ENCODE data around the gene KRTAP5-3. TPM values are rescaled to one million over a fixed set of nuclear protein-coding genes. Genes with fewer than 3 reads are reported as not detected.

KRTAP5-3 gene
- total and polyA plus RNA-seq, 2 of the 13 experiments (the other 11 are each of a cell fraction or from before 2014, with no cell fraction given), result not detected

GRCh38 chr11:1570896-1571759, 37.1 kb downstream of the KRTAP5-3 start (continued):
- TF ChIP-seq DMAP1 (CRISPR knock-in tag; IDR thresholded peaks at IDR 0.05), result no peak
- TF ChIP-seq ZNF414 (CRISPR knock-in tag; IDR thresholded peaks at IDR 0.05), result no peak
- TF ChIP-seq HNRNPK (IDR thresholded peaks at IDR 0.05; ENCODE audit: low read depth, low read length, poor library complexity, severe bottlenecking), result peak; percentile 41
- TF ChIP-seq RORA (CRISPR knock-in tag; IDR thresholded peaks at IDR 0.05), result no peak
- no peak for TF ChIP-seq PREB (CRISPR knock-in tag; IDR thresholded peaks at IDR 0.05)
- no peak for TF ChIP-seq GLMP (CRISPR knock-in tag; IDR thresholded peaks at IDR 0.05; ENCODE audit: borderline replicate concordance)
- TF ChIP-seq AHR (CRISPR knock-in tag; IDR thresholded peaks at IDR 0.05), result no peak
- TF ChIP-seq NPAS2 (CRISPR knock-in tag; IDR thresholded peaks at IDR 0.05; ENCODE audit: borderline replicate concordance), result no peak
- no peak for TF ChIP-seq ZBTB20 (CRISPR knock-in tag; IDR thresholded peaks at IDR 0.05; ENCODE audit: borderline replicate concordance, low read depth)
- TF ChIP-seq RELA (CRISPR knock-in tag; IDR thresholded peaks at IDR 0.05), result no peak
- TF ChIP-seq NFKBIZ (CRISPR knock-in tag; IDR thresholded peaks at IDR 0.05), result no peak
- TF ChIP-seq ZMYM3 (CRISPR knock-in tag; IDR thresholded peaks at IDR 0.05), result 0 out of 2 replicates have a peak, but pooled peaks have one; percentile 10
- TF ChIP-seq KIAA2018 (CRISPR knock-in tag; IDR thresholded peaks at IDR 0.05; ENCODE audit: borderline replicate concordance), result no peak
- peak; percentile 63; the same call in 1 of the 2 replicates for TF ChIP-seq ZNF607 (CRISPR knock-in tag; IDR thresholded peaks at IDR 0.05; ENCODE audit: borderline replicate concordance)
